Measurements from ENCODE around the gene ISLR.

ISLR gene
- 0 reads per million in 9 experiments for total RNA-seq

- DNase-seq, result no peak
- H3K36me3 Mint-ChIP-seq (ENCODE audit: insufficient read depth), result no peaks in the 10 kb centered on the region
- H3K4me3 Mint-ChIP-seq, result no peak within 1 kb of the TSS
- H3K9me3 Mint-ChIP-seq, result no peaks in the 10 kb centered on the region
- no peaks in the 10 kb centered on the region for H3K4me1 Mint-ChIP-seq (ENCODE audit: low read depth in 2 of 2)
- ATAC-seq (replicated peaks), result no peak
- peaks cover 31 to 66% of the 10 kb centered on the region in 2 donors for H3K27me3 Mint-ChIP-seq
- H3K27ac Mint-ChIP-seq, result no peak within 1 kb of the TSS
These were observed at the start of gene ISLR for GRCh38 chr15:74173380-74174218. Gene ISLR, plus strand, starts transcription at chr15:74173710. Its CDS starts 1,149 bp downstream, at chr15:74174859.

GRCh38 chr15:74124196-74124595 lies 49.3 kb upstream of the ISLR start:
- H3K4me1 Mint-ChIP-seq (ENCODE audit: low read depth in 2 of 2), result peaks cover 0 to 6% of the 10 kb centered on the region in 2 donors
- H3K36me3 Mint-ChIP-seq (ENCODE audit: insufficient read depth), result peaks cover 2% of the 10 kb centered on the region
- ATAC-seq (replicated peaks) (no peak), DNase-seq (no peak)
- no peak overlapping the region for H3K27ac Mint-ChIP-seq
- H3K4me3 Mint-ChIP-seq, result no peak overlapping the region
- H3K27me3 Mint-ChIP-seq, result peaks cover 69 to 95% of the 10 kb centered on the region in 2 donors
- H3K9me3 Mint-ChIP-seq, result no peaks in the 10 kb centered on the region

- Mint-ChIP-seq H3K4me1 (ENCODE audit: low read depth in 2 of 2) (peaks cover 0 to 10% of the 10 kb centered on the region in 2 donors), H3K4me3 (no peak overlapping the region), H3K27me3 (peaks cover 75 to 95% of the 10 kb centered on the region in 2 donors), H3K36me3 (ENCODE audit: insufficient read depth) (peaks cover 2% of the 10 kb centered on the region), H3K27ac (no peak overlapping the region), H3K9me3 (no peaks in the 10 kb centered on the region)
- DNase-seq (no peak), ATAC-seq (replicated peaks) (no peak)
These were observed 48.8 kb upstream of the ISLR start for GRCh38 chr15:74124759-74125158.

- Mint-ChIP-seq H3K9me3 (no peaks in the 10 kb centered on the region), H3K4me1 (ENCODE audit: low read depth in 2 of 2) (peaks cover 0 to 15% of the 10 kb centered on the region in 2 donors), H3K36me3 (ENCODE audit: insufficient read depth) (peaks cover 2% of the 10 kb centered on the region), H3K27ac (no peak overlapping the region), H3K4me3 (peak overlapping the region; percentile 29 to 64), H3K27me3 (peaks cover 78 to 95% of the 10 kb centered on the region in 2 donors)
- DNase-seq (peak; percentile 76 to 81 (median 79)), ATAC-seq (replicated peaks) (peak; percentile 90)
These were observed 46.1 kb upstream of the ISLR start for GRCh38 chr15:74127255-74127953.

GRCh38 chr15:74127954-74128784 lies 45.3 kb upstream of the ISLR start:
- Mint-ChIP-seq H3K36me3 (ENCODE audit: insufficient read depth) (peaks cover 8% of the 10 kb centered on the region), H3K4me3 (peak overlapping the region; percentile 36 to 64), H3K9me3 (no peaks in the 10 kb centered on the region), H3K4me1 (ENCODE audit: low read depth in 2 of 2) (peaks cover 0 to 12% of the 10 kb centered on the region in 2 donors), H3K27ac (no peak overlapping the region), H3K27me3 (peaks cover 76 to 95% of the 10 kb centered on the region in 2 donors)
- ATAC-seq (replicated peaks) (no peak), DNase-seq (no peak)

GRCh38 chr15:74128785-74129585 lies 44.5 kb upstream of the ISLR start:
- Mint-ChIP-seq H3K4me1 (ENCODE audit: low read depth in 2 of 2) (peaks cover 0 to 12% of the 10 kb centered on the region in 2 donors), H3K36me3 (ENCODE audit: insufficient read depth) (peaks cover 8% of the 10 kb centered on the region), H3K27ac (no peak overlapping the region), H3K27me3 (peaks cover 82 to 94% of the 10 kb centered on the region in 2 donors), H3K9me3 (no peaks in the 10 kb centered on the region), H3K4me3 (peak overlapping the region; percentile 36)
- DNase-seq (no peak), ATAC-seq (replicated peaks) (no peak)

- H3K9me3 Mint-ChIP-seq, result no peaks in the 10 kb centered on the region
- H3K4me1 Mint-ChIP-seq (ENCODE audit: low read depth in 2 of 2), result peaks cover 0 to 12% of the 10 kb centered on the region in 2 donors
- H3K27ac Mint-ChIP-seq, result no peak overlapping the region
- peaks cover 8% of the 10 kb centered on the region for H3K36me3 Mint-ChIP-seq (ENCODE audit: insufficient read depth)
- H3K27me3 Mint-ChIP-seq, result peaks cover 80 to 94% of the 10 kb centered on the region in 2 donors
- H3K4me3 Mint-ChIP-seq, result peak overlapping the region; percentile 9 to 36
- no peak for DNase-seq
- no peak for ATAC-seq (replicated peaks)
These were observed 43.8 kb upstream of the ISLR start for GRCh38 chr15:74129586-74130154.

GRCh38 chr15:74130155-74130848 lies 43.2 kb upstream of the ISLR start, which contains the start of gene ISLR2:
Gene ISLR2, plus strand, starts transcription at chr15:74130586. Its CDS starts 2,169 bp downstream, at chr15:74132755.
- Mint-ChIP-seq H3K4me1 (ENCODE audit: low read depth in 2 of 2) (peaks cover 0 to 17% of the 10 kb centered on the region in 2 donors), H3K9me3 (no peaks in the 10 kb centered on the region), H3K27me3 (peaks cover 81 to 94% of the 10 kb centered on the region in 2 donors), H3K36me3 (ENCODE audit: insufficient read depth) (peaks cover 8% of the 10 kb centered on the region), H3K27ac (no peak within 1 kb of the TSS), H3K4me3 (peak within 1 kb of the TSS; percentile 9 to 36)
- ATAC-seq (replicated peaks), result no peak
- DNase-seq, result no peak

GRCh38 chr15:74130849-74131627 lies 42.5 kb upstream of the ISLR start:
- Mint-ChIP-seq H3K9me3 (no peaks in the 10 kb centered on the region), H3K4me3 (no peak overlapping the region), H3K36me3 (ENCODE audit: insufficient read depth) (peaks cover 8% of the 10 kb centered on the region), H3K27me3 (peaks cover 82 to 96% of the 10 kb centered on the region in 2 donors), H3K4me1 (ENCODE audit: low read depth in 2 of 2) (peaks cover 0 to 19% of the 10 kb centered on the region in 2 donors), H3K27ac (no peak overlapping the region)
- ATAC-seq (replicated peaks) (no peak), DNase-seq (no peak)

GRCh38 chr15:74131628-74132413 lies 41.7 kb upstream of the ISLR start:
- DNase-seq, result no peak
- Mint-ChIP-seq H3K36me3 (ENCODE audit: insufficient read depth) (peaks cover 8% of the 10 kb centered on the region), H3K4me3 (peak overlapping the region in 1 of 2 donors; percentile 9), H3K27ac (no peak overlapping the region), H3K9me3 (no peaks in the 10 kb centered on the region), H3K4me1 (ENCODE audit: low read depth in 2 of 2) (peaks cover 4 to 22% of the 10 kb centered on the region in 2 donors), H3K27me3 (peaks cover 84 to 97% of the 10 kb centered on the region in 2 donors)
- ATAC-seq (replicated peaks), result no peak

Measured in effector memory CD8-positive, alpha-beta T cell (primary cell).